ACC112 (cell line): ENCODE measurements around the gene DNAH9.

Source experiments
- H2AFZ ChIP-seq: fragments of 200-600 bp; sonication (generic); one replicate; pipeline ENCODE4 v1.6.0; 2017; ENCODE audit warnings: antibody characterized with exemption, low read length; ENCODE audit not compliant: unreplicated experiment
- H3K27ac ChIP-seq: fragments of 200-600 bp; sonication (generic); 2 replicates; pipeline ENCODE4 v1.5.1; 2014; ENCODE audit warnings: low read depth, mild to moderate bottlenecking, antibody characterized with exemption, low read length, moderate library complexity
- H3K27me3 ChIP-seq: fragments of 200-600 bp; sonication (generic); 2 replicates; pipeline ENCODE4 v1.6.1; 2014; ENCODE audit warnings: mild to moderate bottlenecking, antibody characterized with exemption, low read length, moderate library complexity, mixed read lengths; ENCODE audit not compliant: insufficient read depth
- H3K36me3 ChIP-seq: fragments of 200-600 bp; sonication (generic); 2 replicates; pipeline ENCODE4 v1.6.1; 2016; ENCODE audit warnings: mild to moderate bottlenecking, antibody characterized with exemption, low read length, moderate library complexity, mixed read lengths; ENCODE audit not compliant: insufficient read depth
- H3K4me1 ChIP-seq: fragments of 200-600 bp; sonication (generic); one replicate; pipeline ENCODE4 v1.6.1; 2016; ENCODE audit warnings: low read length, mixed read lengths; ENCODE audit not compliant: insufficient read depth, unreplicated experiment, control insufficient read depth
- H3K4me3 ChIP-seq: fragments of 200-600 bp; sonication (generic); 2 replicates; pipeline ENCODE4 v1.5.1; 2014; ENCODE audit warnings: mild to moderate bottlenecking, low read depth, low read length
- H3K79me2 ChIP-seq: fragments of 200-600 bp; sonication (generic); one replicate; pipeline ENCODE4 v1.6.0; 2016; ENCODE audit warnings: low read length; ENCODE audit not compliant: control insufficient read depth, unreplicated experiment, insufficient read depth

DNAH9 gene

GRCh38 chr17:11805138-11805537 lies 206.9 kb downstream of the DNAH9 start:
- H3K36me3 ChIP-seq, result no peaks in the 10 kb centered on the region
- no peaks in the 10 kb centered on the region for H3K79me2 ChIP-seq
- H3K27me3 ChIP-seq, result no peaks in the 10 kb centered on the region
- H3K4me1 ChIP-seq, result no peaks in the 10 kb centered on the region
- H3K4me3 ChIP-seq, result no peak overlapping the region
- H2AFZ ChIP-seq, result no peak overlapping the region
- H3K27ac ChIP-seq, result no peak overlapping the region

GRCh38 chr17:11805952-11806351 lies 207.7 kb downstream of the DNAH9 start:
- H3K27ac ChIP-seq, result no peak overlapping the region
- no peaks in the 10 kb centered on the region for H3K79me2 ChIP-seq
- no peak overlapping the region for H2AFZ ChIP-seq
- H3K36me3 ChIP-seq, result no peaks in the 10 kb centered on the region
- no peak overlapping the region for H3K4me3 ChIP-seq
- H3K27me3 ChIP-seq, result no peaks in the 10 kb centered on the region
- no peaks in the 10 kb centered on the region for H3K4me1 ChIP-seq

GRCh38 chr17:11807606-11808005 lies 209.3 kb downstream of the DNAH9 start:
- no peaks in the 10 kb centered on the region for H3K36me3 ChIP-seq
- no peaks in the 10 kb centered on the region for H3K4me1 ChIP-seq
- no peak overlapping the region for H3K27ac ChIP-seq
- H2AFZ ChIP-seq, result no peak overlapping the region
- no peak overlapping the region for H3K4me3 ChIP-seq
- H3K27me3 ChIP-seq, result no peaks in the 10 kb centered on the region
- H3K79me2 ChIP-seq, result no peaks in the 10 kb centered on the region

GRCh38 chr17:11813278-11813677 lies 215.0 kb downstream of the DNAH9 start:
- Histone ChIP-seq H3K79me2 (no peaks in the 10 kb centered on the region), H3K27me3 (no peaks in the 10 kb centered on the region), H3K27ac (no peak overlapping the region), H3K36me3 (no peaks in the 10 kb centered on the region), H3K4me3 (no peak overlapping the region), H2AFZ (no peak overlapping the region), H3K4me1 (no peaks in the 10 kb centered on the region)

GRCh38 chr17:11813871-11814270 lies 215.6 kb downstream of the DNAH9 start:
- Histone ChIP-seq H3K27ac (no peak overlapping the region), H3K36me3 (no peaks in the 10 kb centered on the region), H3K27me3 (no peaks in the 10 kb centered on the region), H3K4me1 (no peaks in the 10 kb centered on the region), H3K4me3 (no peak overlapping the region), H2AFZ (no peak overlapping the region), H3K79me2 (no peaks in the 10 kb centered on the region)

- Histone ChIP-seq H3K36me3 (no peaks in the 10 kb centered on the region), H3K79me2 (no peaks in the 10 kb centered on the region), H3K4me3 (no peak overlapping the region), H3K27ac (no peak overlapping the region), H3K27me3 (no peaks in the 10 kb centered on the region), H3K4me1 (no peaks in the 10 kb centered on the region), H2AFZ (no peak overlapping the region)
These were observed 216.5 kb downstream of the DNAH9 start for GRCh38 chr17:11814655-11815262.

- H3K36me3 ChIP-seq, result no peaks in the 10 kb centered on the region
These were observed 218.1 kb downstream of the DNAH9 start for GRCh38 chr17:11816409-11816808.

GRCh38 chr17:11823862-11824261 lies 225.6 kb downstream of the DNAH9 start:
- H3K79me2 ChIP-seq, result no peaks in the 10 kb centered on the region

More at GRCh38 chr17:11816409-11816808, 218.1 kb downstream of the DNAH9 start:
- no peaks in the 10 kb centered on the region for H3K79me2 ChIP-seq
- H3K27me3 ChIP-seq, result no peaks in the 10 kb centered on the region
- no peak overlapping the region for H2AFZ ChIP-seq
- no peak overlapping the region for H3K4me3 ChIP-seq
- H3K27ac ChIP-seq, result no peak overlapping the region
- no peaks in the 10 kb centered on the region for H3K4me1 ChIP-seq

GRCh38 chr17:11825572-11826209 lies 227.4 kb downstream of the DNAH9 start:
- Histone ChIP-seq H3K27ac (no peak overlapping the region), H3K4me1 (no peaks in the 10 kb centered on the region), H3K27me3 (no peaks in the 10 kb centered on the region), H3K4me3 (no peak overlapping the region), H3K36me3 (no peaks in the 10 kb centered on the region), H2AFZ (no peak overlapping the region), H3K79me2 (no peaks in the 10 kb centered on the region)

More at GRCh38 chr17:11823862-11824261, 225.6 kb downstream of the DNAH9 start:
- H3K36me3 ChIP-seq, result no peaks in the 10 kb centered on the region
- H2AFZ ChIP-seq, result no peak overlapping the region
- H3K4me1 ChIP-seq, result no peaks in the 10 kb centered on the region
- no peak overlapping the region for H3K27ac ChIP-seq
- no peak overlapping the region for H3K4me3 ChIP-seq
- H3K27me3 ChIP-seq, result no peaks in the 10 kb centered on the region

- H3K79me2 ChIP-seq, result no peaks in the 10 kb centered on the region
- H3K27ac ChIP-seq, result no peak overlapping the region
- H3K4me3 ChIP-seq, result no peak overlapping the region
- no peaks in the 10 kb centered on the region for H3K4me1 ChIP-seq
- H3K36me3 ChIP-seq, result no peaks in the 10 kb centered on the region
- no peaks in the 10 kb centered on the region for H3K27me3 ChIP-seq
- no peak overlapping the region for H2AFZ ChIP-seq
These were observed 234.3 kb downstream of the DNAH9 start for GRCh38 chr17:11832401-11833137.

- Histone ChIP-seq H3K27ac (no peak overlapping the region), H3K4me3 (no peak overlapping the region), H3K36me3 (no peaks in the 10 kb centered on the region), H3K79me2 (no peaks in the 10 kb centered on the region), H3K4me1 (no peaks in the 10 kb centered on the region), H3K27me3 (no peaks in the 10 kb centered on the region), H2AFZ (no peak overlapping the region)
These were observed 238.2 kb downstream of the DNAH9 start for GRCh38 chr17:11836508-11836907.
